ENCODE measurements around the gene LARP4B.

GRCh38 chr10:851901-852300 lies 79.6 kb downstream of the LARP4B start:
- TF ChIP-seq ZNF791 (tag by site-specific recombination; IDR thresholded peaks at IDR 0.05) (no peak), ZNF391 (tag by site-specific recombination; IDR thresholded peaks at IDR 0.05; ENCODE audit: borderline replicate concordance, low read depth) (no peak)
